ENCODE results near the gene TNFAIP1.
A peak's percentile ranks its signal among the peaks of the same experiment; 100 is the strongest.
"Not testable (repeated sequence)": the region's sequence is repeated elsewhere in the genome, so short reads cannot be mapped to it uniquely, and the experiment has no call there.

TNFAIP1 gene, protein sequence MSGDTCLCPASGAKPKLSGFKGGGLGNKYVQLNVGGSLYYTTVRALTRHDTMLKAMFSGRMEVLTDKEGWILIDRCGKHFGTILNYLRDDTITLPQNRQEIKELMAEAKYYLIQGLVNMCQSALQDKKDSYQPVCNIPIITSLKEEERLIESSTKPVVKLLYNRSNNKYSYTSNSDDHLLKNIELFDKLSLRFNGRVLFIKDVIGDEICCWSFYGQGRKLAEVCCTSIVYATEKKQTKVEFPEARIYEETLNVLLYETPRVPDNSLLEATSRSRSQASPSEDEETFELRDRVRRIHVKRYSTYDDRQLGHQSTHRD

DNA sequence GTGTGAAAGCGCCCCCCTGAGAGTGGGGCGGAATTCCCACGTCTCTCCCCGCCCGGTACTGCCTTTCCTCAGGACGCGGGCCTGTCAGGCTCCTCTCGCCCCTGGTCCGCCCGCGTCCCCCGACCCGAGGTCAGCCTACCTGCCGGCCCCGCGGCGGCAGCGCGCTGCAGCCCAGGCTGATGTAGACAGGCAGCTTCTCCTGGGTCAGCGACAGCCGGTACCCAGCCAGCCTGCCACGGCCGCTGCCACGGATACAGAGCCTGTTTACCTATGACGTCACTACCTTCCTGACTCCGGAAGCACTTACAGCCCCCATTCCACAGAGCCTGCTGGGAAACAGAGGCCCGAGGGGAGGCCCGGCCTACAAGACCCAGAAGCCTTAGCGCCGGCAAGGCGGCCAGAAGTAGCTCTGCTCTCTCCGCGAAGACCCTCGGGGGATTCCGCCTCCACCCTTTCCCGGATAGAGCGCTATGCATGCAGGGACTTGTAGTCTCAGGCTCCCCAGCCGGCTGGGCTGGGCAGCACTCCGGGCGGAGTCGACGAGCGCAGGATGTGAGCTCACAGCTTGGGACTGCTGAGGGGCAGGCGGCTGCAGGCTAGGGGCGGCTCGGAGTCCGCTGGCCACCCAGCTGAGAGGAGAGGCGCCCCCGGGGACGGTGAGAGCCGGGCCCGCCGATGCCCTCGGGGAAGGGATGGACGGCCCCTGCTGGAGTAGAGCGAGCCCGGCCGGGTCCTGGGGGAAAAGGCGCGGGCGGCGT, at the start of gene TNFAIP1, which contains the start of gene IFT20:
TNFAIP1 (plus strand) TSS at position 561 of the 758 bp plus-strand sequence. CDS start 3,761 bp downstream, outside the sequence.
IFT20 (minus strand) TSS at position 272 of the 758 bp plus-strand sequence. CDS start 3,487 bp downstream, outside the sequence.
- DNase-seq, result peak; percentile 99

DNA sequence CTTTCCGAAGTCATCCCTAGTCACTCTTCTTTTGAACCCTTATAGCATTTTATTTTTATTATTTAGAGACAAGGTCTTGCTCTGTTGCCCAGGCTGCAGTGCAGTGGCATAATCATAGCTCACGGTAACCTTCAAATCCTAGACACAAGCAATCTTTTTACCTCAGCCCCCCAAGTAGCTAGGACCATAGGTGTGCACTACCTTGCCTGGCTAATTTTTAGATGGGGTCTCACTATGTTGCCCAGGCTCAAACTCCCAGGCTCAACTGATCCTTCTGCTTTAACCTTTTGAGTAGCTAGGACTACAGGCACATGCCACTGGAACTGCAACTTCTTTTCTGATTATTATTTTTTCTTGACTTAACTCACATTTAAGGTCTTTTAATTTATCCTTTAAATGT, 49.6 kb upstream of the TNFAIP1 start:
- no peak for DNase-seq

DNA sequence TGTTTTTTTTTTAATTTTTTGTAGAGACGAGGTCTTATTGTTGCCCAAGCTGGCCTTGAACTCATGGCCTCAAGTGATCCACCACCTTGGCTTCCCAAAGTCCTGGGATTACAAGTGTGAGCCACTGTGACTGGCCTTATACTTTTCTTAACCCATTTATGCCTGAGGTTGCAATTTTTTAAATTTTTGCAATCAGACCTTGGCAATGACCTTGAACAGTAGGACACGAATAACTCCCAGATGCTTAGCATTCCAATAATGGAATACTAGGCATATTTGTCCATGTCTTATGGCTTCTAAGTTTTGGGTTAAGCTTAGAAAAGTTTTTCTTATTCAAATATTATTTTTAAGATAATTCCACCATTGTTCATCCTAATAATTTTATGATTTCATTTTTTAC, 44.9 kb upstream of the TNFAIP1 start:
- no peak for DNase-seq

DNA sequence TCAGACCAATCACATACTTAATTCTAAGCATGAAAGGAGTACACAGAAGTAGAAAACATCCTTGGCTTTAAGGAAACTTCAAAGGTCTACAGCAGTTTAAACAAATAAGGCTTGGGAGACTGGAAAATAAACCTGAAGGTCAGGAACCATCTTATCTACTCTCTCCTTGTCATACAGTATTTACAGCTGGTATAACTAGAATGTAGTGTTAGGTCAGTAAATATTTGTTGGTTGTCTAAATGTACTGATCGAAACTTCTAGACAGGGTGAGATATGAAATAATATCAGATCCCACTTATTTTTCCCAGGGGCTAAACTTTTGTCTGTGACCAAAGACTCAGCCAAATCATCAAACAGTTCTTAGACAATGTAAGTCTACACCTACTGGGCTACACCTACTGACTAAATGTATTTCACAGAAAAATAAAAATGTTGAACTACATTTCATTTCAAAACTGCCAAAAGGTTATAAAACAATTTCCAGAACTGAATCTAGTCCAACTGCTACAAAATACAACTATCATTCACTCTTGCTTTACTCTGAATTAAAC, 43.7 kb upstream of the TNFAIP1 start:
- DNase-seq, result no peak

DNA sequence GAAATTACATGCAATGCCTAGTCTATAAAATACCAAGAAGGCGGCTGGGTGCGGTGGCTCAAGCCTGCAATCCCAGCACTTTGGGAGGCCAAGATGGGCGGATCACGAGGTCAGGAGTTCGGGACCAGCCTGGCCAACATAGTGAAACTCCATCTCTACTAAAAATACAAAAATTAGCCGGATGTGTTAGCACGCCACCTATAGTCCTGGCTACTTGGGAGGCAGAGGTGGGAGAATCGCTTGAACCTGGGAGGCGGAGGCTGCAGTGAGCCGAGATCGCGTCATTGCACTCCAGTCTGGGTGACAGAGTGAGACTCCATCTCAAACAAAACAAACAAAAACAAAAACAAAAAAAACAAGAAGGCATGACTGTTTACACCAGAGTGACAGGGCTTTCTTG, 42.7 kb upstream of the TNFAIP1 start:
- not testable (repeated sequence) for DNase-seq

DNA sequence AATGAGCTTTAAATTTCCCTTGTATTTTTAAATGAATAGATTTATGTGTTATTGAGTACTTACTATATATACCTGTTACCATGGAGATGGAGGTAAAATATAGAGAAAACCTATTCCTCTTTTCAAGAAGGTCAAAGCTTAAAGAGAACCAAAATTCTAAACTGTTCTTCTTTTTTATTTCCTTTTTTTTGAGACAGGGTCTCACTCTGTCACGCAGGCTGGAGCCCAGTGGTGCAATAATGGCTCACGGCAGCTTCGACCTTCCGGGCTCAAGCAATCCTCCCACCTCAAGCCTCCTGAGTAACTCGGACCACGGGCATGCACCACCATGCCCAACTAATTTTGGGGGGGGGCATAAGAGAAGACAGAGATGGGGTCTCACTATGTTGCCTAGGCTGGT, 41.6 kb upstream of the TNFAIP1 start:
- DNase-seq, result no peak

DNA sequence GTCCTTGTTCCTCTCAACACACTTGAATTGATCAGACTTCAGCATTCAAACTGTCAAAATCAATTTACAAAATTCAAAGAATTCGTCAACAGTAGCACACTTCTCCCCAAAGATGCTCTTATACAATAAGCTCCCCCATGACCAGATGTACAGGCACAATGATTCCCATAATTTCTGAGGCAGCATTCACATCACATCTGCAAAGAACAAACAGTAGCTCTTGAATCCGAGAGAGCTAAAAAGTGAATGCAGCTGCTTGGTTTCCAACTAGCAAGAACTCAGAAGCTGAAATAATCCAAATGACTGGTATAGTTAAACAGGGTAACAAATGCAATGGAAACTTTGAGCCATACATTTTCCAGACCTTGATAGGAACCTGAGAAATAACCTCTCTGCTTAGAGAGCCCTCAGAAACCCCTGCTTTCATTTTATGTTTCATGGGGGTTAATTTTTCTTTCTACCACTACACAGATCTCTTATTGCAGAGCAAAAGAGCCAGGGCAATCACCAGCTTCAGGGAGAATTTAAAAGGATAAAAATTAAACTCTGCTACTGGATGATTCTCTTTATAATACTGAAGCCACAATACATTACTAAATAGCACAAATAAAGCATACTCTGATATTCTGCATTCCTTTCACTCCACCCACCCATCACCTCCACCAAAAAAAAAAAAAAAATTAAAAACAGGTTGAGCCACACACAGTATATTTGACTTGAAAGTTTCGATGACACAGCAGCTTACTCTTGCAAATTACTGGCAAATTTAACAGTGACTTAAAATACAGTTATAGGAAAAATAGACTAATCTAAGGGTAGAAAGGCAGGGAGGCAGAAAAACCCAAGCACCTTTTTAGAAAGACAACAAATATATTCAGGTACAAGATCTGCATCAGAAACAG, 39.6 kb upstream of the TNFAIP1 start:
- no peak for DNase-seq

DNA sequence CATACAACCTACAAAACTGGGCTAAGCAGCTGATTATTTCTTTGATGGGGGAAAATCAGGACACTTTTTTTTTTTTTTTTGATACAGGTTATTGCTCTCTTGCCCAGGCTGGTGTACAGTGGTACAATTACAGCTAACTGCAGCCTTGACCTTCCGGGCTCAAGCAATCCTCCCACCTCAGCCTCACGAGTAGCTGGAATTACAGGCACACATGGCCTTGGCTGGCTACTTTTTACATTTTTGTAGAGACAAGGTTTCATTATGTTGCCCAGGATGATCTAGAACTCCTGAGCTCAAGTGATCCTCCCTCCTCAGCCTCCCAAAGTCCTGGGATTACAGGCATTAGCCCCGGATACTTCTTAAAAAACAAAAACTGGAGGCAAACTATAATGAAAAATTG, 37.1 kb upstream of the TNFAIP1 start:
- no peak for DNase-seq

DNA sequence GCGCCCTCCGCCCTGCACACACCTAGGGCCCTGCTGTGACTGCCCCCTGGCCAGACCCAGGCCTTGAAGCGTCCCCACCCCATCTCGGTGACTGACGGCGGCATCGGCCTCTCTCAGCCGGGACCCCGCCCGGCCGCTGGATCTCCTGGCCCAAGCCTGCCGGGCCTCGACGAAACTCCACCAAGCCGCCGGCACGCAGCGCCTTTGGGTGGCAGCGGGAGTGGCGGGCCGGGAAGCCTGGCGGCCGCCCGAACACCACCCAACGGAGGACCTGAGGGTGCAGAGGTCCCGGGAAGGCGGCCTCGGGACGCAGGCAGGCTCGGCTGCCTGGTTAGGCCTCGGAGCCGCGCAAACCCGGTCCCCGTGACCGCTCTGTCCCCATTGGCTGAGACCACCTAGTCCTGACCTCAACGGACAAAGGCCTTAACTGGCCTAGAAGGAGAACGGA, 28.6 kb upstream of the TNFAIP1 start:
- no peak for DNase-seq

DNA sequence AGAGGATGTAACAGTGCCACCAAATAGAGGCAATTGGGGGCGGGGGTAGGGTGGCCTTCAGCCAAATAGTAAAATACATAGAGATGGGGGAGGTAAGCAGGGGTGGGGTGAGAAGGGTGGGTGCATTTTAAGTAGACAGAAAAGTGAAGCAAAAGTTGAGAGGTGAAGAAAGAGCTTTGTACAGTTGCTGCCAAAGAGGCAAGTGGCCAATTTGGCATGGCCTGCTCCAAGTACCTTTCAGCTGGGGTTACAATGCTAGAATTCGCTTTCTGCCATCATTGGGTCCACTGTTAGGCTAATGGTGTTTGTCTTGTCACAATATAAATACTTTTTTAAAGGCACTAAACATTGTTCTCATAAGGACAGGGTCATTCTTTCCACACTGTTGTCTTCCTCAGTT, 21.7 kb upstream of the TNFAIP1 start:
- no peak for DNase-seq

DNA sequence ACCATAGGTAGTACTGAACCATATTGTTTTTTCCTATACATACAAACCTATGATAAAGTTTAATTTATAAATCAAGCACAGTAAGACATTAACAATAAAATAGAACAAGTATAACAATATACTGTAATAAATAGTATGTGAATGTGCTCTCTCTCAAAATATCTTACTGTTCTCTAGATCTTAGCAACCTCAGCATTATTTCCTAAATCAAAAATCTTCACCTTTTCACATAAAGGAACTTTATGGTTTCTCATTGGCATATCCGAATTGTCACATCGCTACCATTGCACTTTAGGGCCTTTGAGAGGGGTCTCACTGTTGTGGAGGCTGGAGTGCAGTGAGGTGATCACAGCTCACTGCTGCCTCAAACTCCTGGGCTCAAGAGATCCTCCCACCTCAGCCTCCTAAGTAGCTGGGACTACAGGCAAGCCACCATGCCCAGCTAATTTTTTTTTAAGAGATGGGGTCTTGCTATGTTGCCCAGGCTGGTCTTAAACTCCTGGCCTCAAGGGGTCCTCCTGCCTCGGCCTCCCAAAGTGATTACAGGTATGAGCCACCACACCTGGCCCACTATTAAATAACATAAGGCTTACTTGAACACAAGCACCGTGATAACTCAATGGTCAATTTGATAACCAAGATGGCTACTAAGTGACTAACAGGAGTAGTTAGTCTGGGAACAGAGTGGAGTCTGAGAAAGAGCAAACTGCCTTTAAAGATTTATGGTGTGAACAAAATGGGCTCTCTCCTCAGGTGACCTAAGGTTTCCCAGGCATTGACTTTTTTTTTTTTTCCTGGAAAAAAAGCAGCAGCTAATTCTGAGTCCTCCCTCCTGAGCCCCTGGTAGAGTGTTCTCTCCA, 19.5 kb upstream of the TNFAIP1 start:
- no peak for DNase-seq

DNA sequence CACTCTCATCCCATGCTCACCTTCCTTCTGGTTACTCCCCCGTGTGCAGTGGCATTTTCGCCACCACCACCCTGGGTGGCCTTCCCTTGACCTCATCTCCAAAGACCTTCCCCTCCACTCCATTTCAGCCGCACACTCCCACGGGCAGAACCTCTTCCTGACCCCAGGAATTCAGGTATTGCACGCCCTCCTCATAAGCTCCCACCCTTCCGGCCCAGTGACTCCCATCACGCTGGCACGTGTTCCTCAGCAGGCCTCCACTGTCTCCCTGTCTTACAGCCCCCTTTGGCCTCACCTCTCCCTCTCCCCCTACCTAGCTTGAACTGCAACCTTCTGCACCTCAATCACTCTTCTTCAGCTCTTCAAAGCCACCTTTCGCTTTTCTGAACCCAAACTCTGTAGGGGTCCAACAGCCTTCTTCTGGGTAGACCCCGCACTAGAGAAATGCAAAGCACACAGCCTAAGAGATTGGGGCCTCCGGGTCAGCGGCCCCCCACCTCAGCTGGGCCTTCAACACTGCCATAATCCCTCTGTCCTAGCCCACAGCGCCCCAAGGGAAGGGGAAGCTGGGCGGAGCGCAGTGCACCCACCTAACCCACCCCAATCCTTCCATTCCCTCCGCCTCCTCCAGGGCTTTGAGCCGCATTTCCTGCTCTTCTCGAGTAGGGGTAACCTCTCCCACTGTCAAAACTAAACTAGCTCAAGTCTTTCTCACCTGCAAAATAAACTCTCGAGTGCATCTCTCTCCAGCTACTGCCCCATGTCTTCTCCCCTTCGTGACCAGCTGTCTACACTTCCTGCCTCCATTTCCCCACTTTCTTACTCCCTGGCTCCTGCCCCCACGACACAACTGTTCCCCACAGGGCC, 18.2 kb upstream of the TNFAIP1 start:
- DNase-seq, result no peak

DNA sequence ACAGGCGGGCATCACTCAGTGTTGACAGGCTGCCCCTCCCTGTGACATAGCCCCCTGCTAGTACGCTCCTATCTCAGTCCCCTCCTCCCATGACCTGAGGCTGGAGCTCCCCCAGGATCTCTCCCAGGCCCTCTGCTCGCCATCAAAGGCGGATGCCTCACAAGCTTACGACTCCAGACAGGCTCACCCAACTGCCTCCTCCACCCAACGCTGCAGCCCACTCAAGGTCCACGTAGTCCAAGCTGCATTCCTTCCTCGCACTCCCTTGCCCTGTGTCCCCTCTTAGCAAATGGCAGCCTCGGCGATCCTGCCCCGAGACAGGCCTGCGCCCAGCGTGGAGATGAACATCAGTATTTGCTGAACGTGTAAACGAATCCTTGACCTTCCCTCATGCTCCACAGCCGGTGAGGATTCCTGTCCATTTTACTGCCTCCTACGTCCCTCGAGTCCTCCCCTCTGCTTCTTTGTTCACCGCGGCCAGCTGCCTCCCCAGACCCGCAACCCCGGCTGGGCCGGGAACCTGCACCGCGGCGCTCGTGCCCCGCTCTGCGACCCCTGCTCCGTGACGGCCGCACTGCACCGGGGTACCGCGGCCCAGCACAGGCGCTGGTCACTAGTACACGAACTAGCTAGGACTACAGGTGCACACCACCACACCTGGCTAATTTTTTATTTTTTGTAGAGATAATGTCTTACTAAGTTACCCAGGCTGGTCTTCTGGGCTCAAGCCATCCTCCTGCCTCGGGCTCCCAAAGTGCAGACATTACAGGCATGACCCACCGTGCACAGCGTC, 17.4 kb upstream of the TNFAIP1 start:
- DNase-seq, result peak; percentile 43

DNA sequence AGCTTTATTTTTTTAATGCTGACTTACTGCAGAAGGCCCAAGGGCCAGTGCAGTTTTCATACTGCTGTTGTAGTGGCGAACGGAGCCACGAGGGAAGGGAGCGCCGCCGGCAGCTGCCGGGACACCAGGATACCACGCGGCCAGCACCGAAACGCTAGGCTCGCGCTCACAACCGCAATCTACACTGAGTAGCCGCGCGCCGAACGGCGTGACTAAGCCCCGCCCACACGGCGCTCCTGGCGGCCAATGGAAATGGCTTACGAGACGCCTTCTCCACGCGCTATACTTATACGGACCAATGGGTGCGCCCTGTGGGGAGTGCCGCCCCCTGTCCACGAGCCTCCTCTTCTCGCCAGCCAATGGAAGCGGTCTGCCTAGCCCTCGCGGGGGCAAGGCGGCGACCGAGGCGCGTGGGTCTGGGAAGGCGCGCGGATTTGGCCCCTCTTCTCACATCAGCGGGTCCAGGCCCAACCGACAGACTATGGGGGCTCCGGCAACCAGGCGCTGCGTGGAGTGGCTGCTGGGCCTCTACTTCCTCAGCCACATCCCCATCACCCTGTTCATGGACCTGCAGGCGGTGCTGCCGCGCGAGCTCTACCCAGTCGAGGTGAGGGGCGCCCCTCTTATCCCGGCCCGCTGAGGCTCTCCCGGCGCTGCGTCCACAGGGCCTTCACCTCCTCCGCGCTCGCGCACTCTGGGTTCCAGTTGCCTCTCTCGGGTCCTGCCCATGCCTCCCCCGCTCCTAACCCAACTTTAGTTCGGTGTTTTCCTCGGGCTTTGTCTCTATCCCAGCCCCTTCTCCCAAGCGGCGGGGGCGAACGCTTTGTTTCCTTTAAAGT, 16.6 kb upstream of the TNFAIP1 start, which contains the start of gene TMEM97:
TMEM97 (plus strand) TSS at position 442 of the 839 bp plus-strand sequence; CDS start at position 482, 40 bp downstream.
- peak; percentile 98 for DNase-seq

DNA sequence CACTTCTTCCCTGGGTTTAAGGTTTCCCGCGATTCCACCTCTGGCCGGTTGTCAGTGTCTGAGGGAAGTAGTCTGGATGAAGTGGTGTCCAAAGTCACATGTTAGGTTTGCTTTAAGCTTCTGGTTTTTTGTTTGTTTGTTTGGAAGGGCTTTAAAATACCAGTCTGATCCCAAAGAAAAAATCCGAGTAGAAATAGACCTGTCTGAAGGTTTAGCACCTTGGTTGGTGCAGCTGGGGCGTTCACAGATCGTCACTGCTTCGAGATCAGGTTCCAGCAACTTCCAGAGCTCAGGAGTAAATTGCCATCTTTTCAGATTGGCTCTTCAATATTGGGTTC, 16.0 kb upstream of the TNFAIP1 start:
- DNase-seq, result no peak

DNA sequence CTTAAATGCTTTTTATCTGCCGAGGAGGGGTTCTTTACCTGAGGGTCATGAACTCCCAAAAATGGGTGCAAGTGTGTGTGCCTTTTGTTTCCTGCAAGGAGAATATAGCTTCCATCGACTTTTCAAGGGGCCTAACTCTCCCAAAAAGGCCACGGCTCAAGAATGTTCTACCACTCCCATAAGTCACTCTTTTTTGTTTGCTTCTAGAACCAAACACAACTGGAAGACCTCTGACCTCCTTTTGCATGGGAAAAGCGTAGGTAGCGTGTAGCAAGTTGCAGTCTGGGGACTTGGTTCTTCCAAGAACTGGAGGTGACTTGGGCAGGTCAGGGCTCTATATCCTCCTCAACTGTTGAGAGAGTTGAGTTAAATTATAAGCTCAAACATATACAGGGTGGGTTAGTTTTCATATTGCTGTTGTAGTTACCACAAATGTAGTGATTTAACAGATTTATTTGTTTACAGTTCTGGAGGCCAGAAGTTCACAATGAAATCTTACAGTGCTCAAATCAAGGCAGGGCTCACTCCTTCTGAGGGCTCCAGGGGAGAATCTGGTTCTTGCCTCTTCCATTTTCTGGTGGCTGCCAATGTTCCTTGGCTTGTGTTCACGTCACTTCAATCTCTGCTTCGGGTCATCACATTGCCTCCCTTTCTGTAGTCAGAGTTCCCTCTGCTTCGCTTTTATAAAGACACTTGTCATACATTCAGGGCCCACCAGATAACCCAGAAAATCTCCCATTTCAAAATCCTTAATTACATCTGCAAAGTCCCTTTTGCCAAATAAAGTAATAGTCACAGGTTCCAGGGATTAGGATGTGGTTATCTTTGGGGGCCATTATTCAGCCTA, 15.1 kb upstream of the TNFAIP1 start:
- no peak for DNase-seq

DNA sequence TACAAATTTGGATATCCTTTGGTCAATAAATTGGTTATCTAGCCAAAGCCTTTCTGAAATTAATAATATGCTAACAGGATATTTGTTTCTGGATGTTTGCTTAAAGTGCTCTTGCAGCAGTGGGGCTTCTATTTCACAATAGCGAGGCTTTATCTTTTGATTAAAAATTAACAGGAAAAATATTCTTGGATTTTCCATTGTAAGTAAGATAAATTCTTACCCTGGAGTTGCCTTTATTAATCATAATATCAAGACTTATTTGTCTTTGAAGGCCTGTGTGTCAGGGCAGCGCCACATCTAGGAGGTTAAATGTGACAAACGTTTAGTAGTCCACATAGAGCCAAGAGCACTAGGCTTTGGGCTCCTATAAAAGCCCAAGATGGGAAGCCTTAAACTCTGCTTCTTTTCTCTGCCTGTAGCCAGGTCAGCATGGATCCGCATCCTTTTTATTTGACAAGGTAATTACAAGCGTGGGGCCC, 11.3 kb upstream of the TNFAIP1 start:
- DNase-seq, result no peak

DNA sequence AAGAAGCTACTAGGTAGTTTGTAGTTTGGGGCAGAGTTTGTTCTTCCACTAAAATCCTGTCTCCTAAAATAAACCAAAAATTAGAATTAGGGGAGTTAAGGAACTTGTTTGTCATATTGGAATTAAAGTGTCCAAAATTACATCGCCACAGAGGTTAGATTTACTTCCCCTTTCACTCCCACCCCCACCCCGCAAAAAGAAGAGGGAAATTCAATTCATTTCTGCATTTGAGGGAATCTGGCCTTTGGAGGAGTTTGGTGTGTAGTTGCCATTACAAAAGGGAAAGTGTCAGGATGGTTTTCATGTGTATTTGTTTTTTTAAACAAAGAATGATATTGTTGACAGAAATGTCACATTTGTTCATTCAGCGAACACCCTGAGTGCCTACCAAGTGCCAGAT, 10.8 kb upstream of the TNFAIP1 start:
- DNase-seq, result no peak

Measured in hematopoietic multipotent progenitor cell treated with erythropoietin and hydrocortisone succinate and interleukin-3 and kit ligand, for 8 days (in vitro differentiated cells).